SU-DHL-6 (cell line): Measurements from ENCODE around the gene RFLNA.

Experiments used
- H2AFZ ChIP-seq: fragments of 200-600 bp; sonication (generic); 2 replicates; pipeline ENCODE4 v1.6.1; 2014; ENCODE audit warnings: low read depth, mild to moderate bottlenecking, moderate library complexity, mixed read lengths, antibody characterized with exemption, low read length; ENCODE audit not compliant: severe bottlenecking
- H3F3A ChIP-seq: fragments of 200-600 bp; shearing (Covaris generic); 2 replicates; pipeline ENCODE4 v1.6.0; 2016; ENCODE audit warnings: antibody characterized with exemption, mild to moderate bottlenecking; ENCODE audit not compliant: insufficient read depth
- H3K27ac ChIP-seq: fragments of 200-600 bp; sonication (generic); 2 replicates; pipeline ENCODE4 v1.5.1; 2016; ENCODE audit warnings: low read depth, mild to moderate bottlenecking, low read length, moderate library complexity, mixed read lengths
- H3K27me3 ChIP-seq: fragments of 200-600 bp; sonication (generic), shearing (Covaris generic); 2 replicates; pipeline ENCODE4 v1.6.0; 2014; ENCODE audit warnings: mild to moderate bottlenecking, low read length
- H3K36me3 ChIP-seq: fragments of 200-600 bp; sonication (generic); 2 replicates; pipeline ENCODE4 v1.6.1; 2014; ENCODE audit warnings: mild to moderate bottlenecking, low read length, mixed read lengths
- H3K4me2 ChIP-seq: fragments of 300-600, 200-600 bp; shearing (Covaris generic), sonication (generic); 2 replicates; pipeline ENCODE4 v1.6.0; 2014; ENCODE audit warnings: low read length, low read depth, mild to moderate bottlenecking; ENCODE audit not compliant: poor library complexity, severe bottlenecking
- H3K4me3 ChIP-seq: fragments of 200-600 bp; sonication (generic); 2 replicates; pipeline ENCODE4 v1.5.1; 2014; ENCODE audit warnings: antibody characterized with exemption, low read length, mild to moderate bottlenecking, mixed read lengths; ENCODE audit not compliant: insufficient read depth, poor library complexity, severe bottlenecking
- H3K79me2 ChIP-seq: fragments of 200-600 bp; sonication (generic); 2 replicates; pipeline ENCODE4 v1.6.1; 2014; ENCODE audit warnings: mild to moderate bottlenecking, low read length, moderate library complexity; ENCODE audit not compliant: insufficient read depth
- H3K9ac ChIP-seq: fragments of 200-600 bp; sonication (generic); 2 replicates; pipeline ENCODE4 v1.7.0; 2014; ENCODE audit warnings: mild to moderate bottlenecking, low read length
- H3K9me2 ChIP-seq: fragments of 200-600 bp; sonication (generic); replicated peaks from 2 replicates; pipeline ENCODE4 v1.6.1; 2014; ENCODE audit warnings: low read length; ENCODE audit not compliant: insufficient read depth
- H3K9me3 ChIP-seq: fragments of 200-600 bp; sonication (generic); 2 replicates; pipeline ENCODE4 v1.6.1; 2014; ENCODE audit warnings: low read length, mixed read lengths; ENCODE audit not compliant: insufficient read depth
- H4K20me1 ChIP-seq: fragments of 200-600 bp; sonication (generic); 2 replicates; pipeline ENCODE4 v1.6.1; 2014; ENCODE audit warnings: low read depth, mild to moderate bottlenecking, antibody characterized with exemption, low read length, moderate library complexity, mixed read lengths
- CTCF ChIP-seq: fragments of 200-600 bp; sonication (generic); IDR thresholded peaks from one replicate; pipeline ENCODE4 v1.5.1; 2017; ENCODE audit warnings: antibody characterized with exemption, mild to moderate bottlenecking, low read length, moderate library complexity; ENCODE audit not compliant: insufficient read depth, poor library complexity, severe bottlenecking
- EZH2phosphoT487 ChIP-seq: fragments of 200-600 bp; sonication (generic), shearing (Covaris generic); conservative IDR thresholded peaks from 2 replicates; pipeline ENCODE4 v1.6.1; 2018; ENCODE audit warnings: mild to moderate bottlenecking, antibody characterized with exemption, low read length, moderate library complexity, mixed read lengths

Gene RFLNA

GRCh38 chr12:124333724-124334123 is 38.8 kb downstream of the RFLNA start:
- H3K36me3 ChIP-seq = no peaks in the 10 kb centered on the region
- no peaks in the 10 kb centered on the region for H4K20me1 ChIP-seq
- no peak overlapping the region for H3K27ac ChIP-seq
- H3F3A ChIP-seq = no peaks in the 10 kb centered on the region
- H3K9me2 ChIP-seq = no peaks in the 10 kb centered on the region
- H3K9me3 ChIP-seq = no peaks in the 10 kb centered on the region
- H3K79me2 ChIP-seq = no peaks in the 10 kb centered on the region
- H3K27me3 ChIP-seq = no peaks in the 10 kb centered on the region
- no peak overlapping the region for H3K4me3 ChIP-seq
- no peak overlapping the region for H3K4me2 ChIP-seq
- H3K9ac ChIP-seq = no peak overlapping the region
- TF ChIP-seq EZH2phosphoT487 = no peak
- no peak for TF ChIP-seq CTCF
- H2AFZ ChIP-seq = no peak overlapping the region

GRCh38 chr12:124334266-124334665 is 39.4 kb downstream of the RFLNA start:
- no peaks in the 10 kb centered on the region for H3K79me2 ChIP-seq
- H3K36me3 ChIP-seq = no peaks in the 10 kb centered on the region
- no peaks in the 10 kb centered on the region for H3K9me2 ChIP-seq
- TF ChIP-seq CTCF (no peak), EZH2phosphoT487 (no peak)
- no peak overlapping the region for H3K27ac ChIP-seq
- H3F3A ChIP-seq = no peaks in the 10 kb centered on the region
- H2AFZ ChIP-seq = no peak overlapping the region
- H3K4me2 ChIP-seq = no peak overlapping the region
- H3K4me3 ChIP-seq = no peak overlapping the region
- H3K27me3 ChIP-seq = no peaks in the 10 kb centered on the region
- no peak overlapping the region for H3K9ac ChIP-seq
- no peaks in the 10 kb centered on the region for H4K20me1 ChIP-seq
- no peaks in the 10 kb centered on the region for H3K9me3 ChIP-seq

GRCh38 chr12:124334976-124335375 is 40.1 kb downstream of the RFLNA start:
- Histone ChIP-seq H3K4me2 (no peak overlapping the region), H2AFZ (no peak overlapping the region), H3K36me3 (no peaks in the 10 kb centered on the region), H3K9ac (no peak overlapping the region), H3K4me3 (no peak overlapping the region), H3F3A (no peaks in the 10 kb centered on the region), H3K27ac (no peak overlapping the region), H4K20me1 (no peaks in the 10 kb centered on the region), H3K27me3 (no peaks in the 10 kb centered on the region), H3K9me3 (no peaks in the 10 kb centered on the region), H3K79me2 (no peaks in the 10 kb centered on the region), H3K9me2 (no peaks in the 10 kb centered on the region)
- no peak for TF ChIP-seq CTCF
